OCI-LY1 (cell line): ENCODE data around the gene CARD19.

Experiments used
- CTCF ChIP-seq: fragments of 200-600 bp; sonication (generic), shearing (Covaris generic); IDR thresholded peaks from 2 replicates; pipeline ENCODE4 v1.5.1; 2017; ENCODE audit warnings: mild to moderate bottlenecking, antibody characterized with exemption, low read length, moderate library complexity, mixed read lengths
- EZH2 ChIP-seq: fragments of 200-600 bp; sonication (generic), shearing (Covaris generic); IDR thresholded peaks from 2 replicates; pipeline ENCODE4 v1.8.0; 2017; ENCODE audit warnings: borderline replicate concordance, mixed run types, mild to moderate bottlenecking, antibody characterized with exemption, low read length, moderate library complexity, mixed read lengths

- TF ChIP-seq CTCF (no peak), EZH2 (no peak)
Measured at GRCh38 chr9:93077811-93078210, 18.2 kb upstream of the CARD19 start.
